Prostate gland (tissue), 2 donors: ENCODE results near the gene LARGE1. TPM values are rescaled to one million over a fixed set of nuclear protein-coding genes. Genes with fewer than 3 reads are reported as not detected.

Experiments
- DNase-seq: peaks from one replicate; pipeline ENCODE4 v3.0.0-alpha.2; 2019; ENCODE audit warnings: low spot score
- H3K27ac ChIP-seq, 2 donors: fragments of 200-600 bp; sonication (generic); 2 replicates each; pipeline ENCODE4 v1.5.1; 2017 to 2019
- H3K27me3 ChIP-seq: fragments of 200-600 bp; sonication (generic); replicated peaks from 2 replicates; pipeline ENCODE4 v1.5.1; 2019; ENCODE audit not compliant: insufficient read depth
- H3K36me3 ChIP-seq, 2 donors: fragments of 200-600 bp; sonication (generic); 1 replicate in 1 of 2; 2 replicates in 1 of 2; pipeline versions ENCODE4 v1.5.1 to v1.8.1; 2017 to 2019
- H3K4me1 ChIP-seq: fragments of 200-600 bp; sonication (generic); replicated peaks from 2 replicates; pipeline ENCODE4 v1.5.1; 2019
- H3K4me3 ChIP-seq, 2 donors: fragments of 200-600 bp; sonication (generic); 2 replicates each; pipeline ENCODE4 v1.5.1; 2017 to 2019
- H3K9me3 ChIP-seq: fragments of 200-600 bp; sonication (generic); 2 replicates; pipeline ENCODE4 v1.5.1; 2017
- CTCF ChIP-seq, 4 experiments: fragments of 200-600 bp in 2 of 4; fragments of 450-650 bp in 2 of 4; sonication (generic) in 2 of 4; IDR thresholded peaks; 1 replicate in 3 of 4; 2 replicates in 1 of 4; pipeline ENCODE4 v1.5.1; 2016 to 2019; ENCODE audit warnings: antibody characterized with exemption in 4 of 4, mild to moderate bottlenecking in 2 of 4, moderate library complexity in 2 of 4
- POLR2A ChIP-seq: fragments of 450-650 bp; IDR thresholded peaks from one replicate; pipeline ENCODE4 v1.6.1; 2016; ENCODE audit warnings: antibody characterized with exemption, mild to moderate bottlenecking
- POLR2AphosphoS5 ChIP-seq: sonication (generic); formaldehyde crosslinking; IDR thresholded peaks from one replicate; pipeline ENCODE4 v1.6.1; 2017; ENCODE audit warnings: antibody characterized with exemption
- WGBS: methylation state at CpG from one replicate; pipeline ENCODE4 v1.1.5; 2018; 5-methylcytosine and 5-hydroxymethylcytosine counted together
- intact Hi-C: fragments of 100-400 bp; cut with DNase I; formaldehyde crosslinking; loops from one replicate; pipeline ENCODE4 v1.14.2; 2022
- total RNA-seq, 2 donors: library from RNA; depleted of rRNA; stranded (reverse); fragments of >200 nt; gene quantifications; one replicate each; pipeline ENCODE4 v1.1.0, GENCODE V29; 2016

Gene LARGE1
- total RNA-seq, 2 donors from 2014 or later = 18.6 to 37.4 TPM

- 71% methylated on average over 1 of the region's 1 CpG for WGBS
- no peak for DNase-seq
- intact Hi-C loops = no loop called here
These were observed 209.9 kb downstream of the LARGE1 start for GRCh38 chr22:33710326-33710725.

GRCh38 chr22:33707581-33707980 is 212.7 kb downstream of the LARGE1 start:
- intact Hi-C loops = no loop called here
- DNase-seq = no peak
- H3K9me3 ChIP-seq = no peaks in the 10 kb centered on the region
- H3K27ac ChIP-seq = no peak overlapping the region
- no peaks in the 10 kb centered on the region for H3K4me1 ChIP-seq
- H3K36me3 ChIP-seq = no peaks in the 10 kb centered on the region
- 66% methylated on average over 3 of the region's 3 CpGs for WGBS
- no peak overlapping the region for H3K4me3 ChIP-seq
- TF ChIP-seq CTCF (IDR thresholded peaks at IDR 0.05) (no peak), POLR2AphosphoS5 (no peak), POLR2A (no peak)
- no peaks in the 10 kb centered on the region for H3K27me3 ChIP-seq

More at GRCh38 chr22:33710326-33710725, 209.9 kb downstream of the LARGE1 start:
- no peak for TF ChIP-seq POLR2A
- TF ChIP-seq POLR2AphosphoS5 = no peak
- TF ChIP-seq CTCF (IDR thresholded peaks at IDR 0.05) = no peak
- Histone ChIP-seq H3K9me3 (no peaks in the 10 kb centered on the region), H3K4me1 (no peaks in the 10 kb centered on the region), H3K27me3 (no peaks in the 10 kb centered on the region), H3K36me3 (no peaks in the 10 kb centered on the region), H3K27ac (no peak overlapping the region), H3K4me3 (no peak overlapping the region)

- 76% methylated on average over 5 of the region's 5 CpGs for WGBS
- intact Hi-C loops = no loop called here
- Histone ChIP-seq H3K27me3 (no peaks in the 10 kb centered on the region), H3K4me1 (no peaks in the 10 kb centered on the region), H3K36me3 (no peaks in the 10 kb centered on the region), H3K9me3 (no peaks in the 10 kb centered on the region), H3K4me3 (no peak overlapping the region), H3K27ac (no peak overlapping the region)
- TF ChIP-seq POLR2A = no peak
- no peak for DNase-seq
These were observed 214.2 kb downstream of the LARGE1 start for GRCh38 chr22:33706100-33706499.

- H3K9me3 ChIP-seq = no peaks in the 10 kb centered on the region
- H3K27ac ChIP-seq = no peak overlapping the region
These were observed 221.1 kb downstream of the LARGE1 start for GRCh38 chr22:33699176-33699575.

GRCh38 chr22:33697640-33698039 is 222.6 kb downstream of the LARGE1 start:
- Histone ChIP-seq H3K9me3 (no peaks in the 10 kb centered on the region), H3K36me3 (no peaks in the 10 kb centered on the region), H3K4me3 (no peak overlapping the region), H3K27me3 (no peaks in the 10 kb centered on the region), H3K27ac (no peak overlapping the region), H3K4me1 (no peaks in the 10 kb centered on the region)
- intact Hi-C loops = no loop called here
- WGBS = 85% methylated on average over 4 of the region's 4 CpGs
- TF ChIP-seq POLR2A (no peak), CTCF (IDR thresholded peaks at IDR 0.05) (no peak), POLR2AphosphoS5 (no peak)
- no peak for DNase-seq

More at GRCh38 chr22:33699176-33699575, 221.1 kb downstream of the LARGE1 start:
- Histone ChIP-seq H3K4me3 (no peak overlapping the region), H3K27me3 (no peaks in the 10 kb centered on the region), H3K4me1 (no peaks in the 10 kb centered on the region), H3K36me3 (no peaks in the 10 kb centered on the region)
- 88% methylated on average over 7 of the region's 7 CpGs for WGBS
- TF ChIP-seq CTCF (IDR thresholded peaks at IDR 0.05) (no peak), POLR2A (no peak), POLR2AphosphoS5 (no peak)
- no peak for DNase-seq
- intact Hi-C loops = no loop called here
